Neural cell (in vitro differentiated cells): ENCODE data around the gene ZNF672. TPM values are rescaled to one million over a fixed set of nuclear protein-coding genes. Genes with fewer than 3 reads are reported as not detected.

Experiments
- H2AFZ ChIP-seq: fragments of 200-600, 300-800 bp; sonication (generic), shearing (Covaris generic); 2 replicates; pipeline ENCODE4 v1.6.0; 2014; ENCODE audit warnings: low read depth, mild to moderate bottlenecking, antibody characterized with exemption, low read length, moderate library complexity
- H3F3A ChIP-seq: fragments of 200-600 bp; shearing (Covaris generic); 2 replicates; pipeline ENCODE4 v1.6.1; 2016; ENCODE audit warnings: mild to moderate bottlenecking, moderate library complexity, mixed read lengths, antibody characterized with exemption, low read length; ENCODE audit not compliant: insufficient read depth, poor library complexity, severe bottlenecking
- H3K27ac ChIP-seq: fragments of 200-600, 300-800 bp; sonication (generic), shearing (Covaris generic); 2 replicates; pipeline ENCODE4 v1.5.1; 2014; ENCODE audit warnings: mild to moderate bottlenecking, low read length, moderate library complexity
- H3K27me3 ChIP-seq: fragments of 300-800, 200-600 bp; sonication (generic), shearing (Covaris generic); 2 replicates; pipeline ENCODE4 v1.6.0; 2014; ENCODE audit warnings: mild to moderate bottlenecking, low read depth, low read length, moderate library complexity; ENCODE audit not compliant: insufficient read depth
- H3K36me3 ChIP-seq: fragments of 300-800, 200-600 bp; sonication (generic), shearing (Covaris generic); 2 replicates; pipeline ENCODE4 v1.5.1; 2014; ENCODE audit warnings: mild to moderate bottlenecking, antibody characterized with exemption, low read length, moderate library complexity; ENCODE audit not compliant: insufficient read depth
- H3K4me2 ChIP-seq: fragments of 300-800, 200-600 bp; sonication (generic), shearing (Covaris generic); 2 replicates; pipeline ENCODE4 v1.6.0; 2014; ENCODE audit warnings: mild to moderate bottlenecking, low read length
- H3K4me3 ChIP-seq: fragments of 300-800, 200-600 bp; sonication (generic), shearing (Covaris generic); 2 replicates; pipeline ENCODE4 v1.5.1; 2014; ENCODE audit warnings: mild to moderate bottlenecking, low read length, moderate library complexity
- H3K79me2 ChIP-seq: fragments of 200-600 bp; shearing (Covaris generic); replicated peaks from 2 replicates; pipeline ENCODE4 v1.6.0; 2014; ENCODE audit warnings: mild to moderate bottlenecking, low read length, moderate library complexity; ENCODE audit not compliant: insufficient read depth
- H3K9ac ChIP-seq: fragments of 300-800, 200-600 bp; sonication (generic), shearing (Covaris generic); 2 replicates; pipeline ENCODE4 v1.6.1; 2016; ENCODE audit warnings: mild to moderate bottlenecking, low read length, mixed read lengths
- H3K9me2 ChIP-seq: fragments of 200-600 bp; shearing (Covaris generic); 2 replicates; pipeline ENCODE4 v1.6.1; 2016; ENCODE audit warnings: mild to moderate bottlenecking, low read length, mixed read lengths; ENCODE audit not compliant: insufficient read depth
- H3K9me3 ChIP-seq: fragments of 200-600, 300-800 bp; sonication (generic), shearing (Covaris generic); 2 replicates; pipeline ENCODE4 v1.6.1; 2016; ENCODE audit warnings: mild to moderate bottlenecking, mixed run types, low read length, moderate library complexity, mixed read lengths
- H4K20me1 ChIP-seq: fragments of 200-600 bp; shearing (Covaris generic); 2 replicates; pipeline ENCODE4 v1.6.1; 2016; ENCODE audit warnings: mild to moderate bottlenecking, mixed run types; ENCODE audit not compliant: insufficient read depth
- EP300 ChIP-seq: fragments of 450-650 bp; conservative IDR thresholded peaks from 2 replicates; pipeline ENCODE4 v1.6.1; 2014; ENCODE audit warnings: antibody characterized with exemption, mild to moderate bottlenecking, moderate library complexity; ENCODE audit not compliant: poor library complexity, severe bottlenecking
- EZH2 ChIP-seq: fragments of 200-600, 300-800 bp; shearing (Covaris generic), sonication (generic); IDR thresholded peaks from 2 replicates; pipeline ENCODE4 v1.6.1; 2014; ENCODE audit warnings: antibody characterized with exemption, low read length, borderline replicate concordance, mild to moderate bottlenecking; ENCODE audit not compliant: insufficient read depth, poor library complexity, severe bottlenecking
- MXI1 ChIP-seq: fragments of 450-650 bp; conservative IDR thresholded peaks from 2 replicates; pipeline ENCODE4 v1.6.1; 2014; ENCODE audit warnings: antibody characterized with exemption, mild to moderate bottlenecking; ENCODE audit not compliant: poor library complexity, severe bottlenecking
- POLR2AphosphoS5 ChIP-seq: IDR thresholded peaks from 2 replicates; pipeline ENCODE4 v1.6.1; 2012
- RAD21 ChIP-seq: fragments of 450-650 bp; conservative IDR thresholded peaks from 2 replicates; pipeline ENCODE4 v1.6.1; 2014; ENCODE audit warnings: antibody characterized with exemption, mild to moderate bottlenecking, moderate library complexity
- REST ChIP-seq: IDR thresholded peaks from 2 replicates; pipeline ENCODE4 v1.6.1; 2012; ENCODE audit warnings: borderline replicate concordance
- SMC3 ChIP-seq: fragments of 450-650 bp; conservative IDR thresholded peaks from 2 replicates; pipeline ENCODE4 v1.6.1; 2014; ENCODE audit warnings: antibody characterized with exemption, mild to moderate bottlenecking, moderate library complexity; ENCODE audit not compliant: poor library complexity
- TAF1 ChIP-seq: IDR thresholded peaks from 2 replicates; pipeline ENCODE4 v1.6.1; 2012; ENCODE audit warnings: low read depth
- polyA plus RNA-seq: library from polyadenylated mRNA; depleted of rRNA; stranded (reverse); fragments of >200 nt; gene quantifications from 2 replicates; pipeline ENCODE4 v1.2.3, GENCODE V29; 2014
- TF ChIP-seq, protein P1 (sequence below): fragments of 450-650 bp; IDR thresholded peaks from 2 replicates; pipeline ENCODE4 v1.5.1; 2014; ENCODE audit warnings: antibody characterized with exemption, mild to moderate bottlenecking, moderate library complexity; ENCODE audit not compliant: poor library complexity, severe bottlenecking

The ZNF672 gene
- polyA plus RNA-seq, 1 donor from 2014 or later, result 22.9 TPM

- peak overlapping the region; percentile 95 for H3K27ac ChIP-seq
These were observed 36.0 kb downstream of the ZNF672 start for GRCh38 chr1:248873993-248874533.

GRCh38 chr1:248881261-248881660 lies 43.2 kb downstream of the ZNF672 start:
- no peaks in the 10 kb centered on the region for H3K9me3 ChIP-seq
- no peaks in the 10 kb centered on the region for H3F3A ChIP-seq
- no peak overlapping the region for H3K9ac ChIP-seq
- H3K79me2 ChIP-seq, result no peaks in the 10 kb centered on the region
- H3K4me2 ChIP-seq, result no peak overlapping the region
- no peaks in the 10 kb centered on the region for H3K36me3 ChIP-seq
- H3K27me3 ChIP-seq, result no peaks in the 10 kb centered on the region
- H3K9me2 ChIP-seq, result no peaks in the 10 kb centered on the region
- H3K27ac ChIP-seq, result no peak overlapping the region
- H4K20me1 ChIP-seq, result no peaks in the 10 kb centered on the region
- no peak overlapping the region for H3K4me3 ChIP-seq
- H2AFZ ChIP-seq, result no peak overlapping the region
- TF ChIP-seq POLR2AphosphoS5, result no peak
- TF ChIP-seq SMC3, result no peak
- TF ChIP-seq TAF1, result no peak
- TF ChIP-seq EZH2, result no peak
- TF ChIP-seq, protein P1, sequence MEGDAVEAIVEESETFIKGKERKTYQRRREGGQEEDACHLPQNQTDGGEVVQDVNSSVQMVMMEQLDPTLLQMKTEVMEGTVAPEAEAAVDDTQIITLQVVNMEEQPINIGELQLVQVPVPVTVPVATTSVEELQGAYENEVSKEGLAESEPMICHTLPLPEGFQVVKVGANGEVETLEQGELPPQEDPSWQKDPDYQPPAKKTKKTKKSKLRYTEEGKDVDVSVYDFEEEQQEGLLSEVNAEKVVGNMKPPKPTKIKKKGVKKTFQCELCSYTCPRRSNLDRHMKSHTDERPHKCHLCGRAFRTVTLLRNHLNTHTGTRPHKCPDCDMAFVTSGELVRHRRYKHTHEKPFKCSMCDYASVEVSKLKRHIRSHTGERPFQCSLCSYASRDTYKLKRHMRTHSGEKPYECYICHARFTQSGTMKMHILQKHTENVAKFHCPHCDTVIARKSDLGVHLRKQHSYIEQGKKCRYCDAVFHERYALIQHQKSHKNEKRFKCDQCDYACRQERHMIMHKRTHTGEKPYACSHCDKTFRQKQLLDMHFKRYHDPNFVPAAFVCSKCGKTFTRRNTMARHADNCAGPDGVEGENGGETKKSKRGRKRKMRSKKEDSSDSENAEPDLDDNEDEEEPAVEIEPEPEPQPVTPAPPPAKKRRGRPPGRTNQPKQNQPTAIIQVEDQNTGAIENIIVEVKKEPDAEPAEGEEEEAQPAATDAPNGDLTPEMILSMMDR, result no peak
- TF ChIP-seq RAD21, result no peak
- no peak for TF ChIP-seq EP300
- TF ChIP-seq REST, result no peak

More at GRCh38 chr1:248873993-248874533, 36.0 kb downstream of the ZNF672 start:
- Histone ChIP-seq H2AFZ (peak overlapping the region; percentile 2), H3K36me3 (no peaks in the 10 kb centered on the region), H3K9ac (peak overlapping the region; percentile 81), H3K79me2 (no peaks in the 10 kb centered on the region), H3K27me3 (no peaks in the 10 kb centered on the region), H3K4me3 (peak overlapping the region; percentile 82), H3K9me2 (no peaks in the 10 kb centered on the region), H4K20me1 (no peaks in the 10 kb centered on the region), H3K4me2 (peak overlapping the region; percentile 44), H3F3A (peaks cover 9% of the 10 kb centered on the region), H3K9me3 (no peaks in the 10 kb centered on the region)
- TF ChIP-seq RAD21, result no peak
- no peak for TF ChIP-seq MXI1
- no peak for TF ChIP-seq TAF1
- peak; percentile 99 for TF ChIP-seq REST
- peak; percentile 58 for TF ChIP-seq EP300
- TF ChIP-seq, protein P1, result no peak
- TF ChIP-seq EZH2, result no peak
- no peak for TF ChIP-seq POLR2AphosphoS5
- no peak for TF ChIP-seq SMC3
